HFF-Myc (cell line): Measurements from ENCODE around the gene SOS1.

Experiments
- DNase-seq: peaks from one replicate; pipeline ENCODE4 v3.0.0-alpha.2; 2011; ENCODE audit warnings: low read depth; ENCODE audit errors: extremely low read depth
- H3K4me3 ChIP-seq: replicated peaks from 2 replicates; pipeline ENCODE4 v1.5.1; 2011; ENCODE audit warnings: low read depth, mild to moderate bottlenecking, control low read depth, low read length
- TF ChIP-seq, protein P1 (sequence below): IDR thresholded peaks from 2 replicates; pipeline ENCODE4 v1.5.1; 2012; ENCODE audit warnings: mild to moderate bottlenecking, low read depth, low read length, control low read depth; ENCODE audit errors: missing control alignments

The SOS1 gene

DNA sequence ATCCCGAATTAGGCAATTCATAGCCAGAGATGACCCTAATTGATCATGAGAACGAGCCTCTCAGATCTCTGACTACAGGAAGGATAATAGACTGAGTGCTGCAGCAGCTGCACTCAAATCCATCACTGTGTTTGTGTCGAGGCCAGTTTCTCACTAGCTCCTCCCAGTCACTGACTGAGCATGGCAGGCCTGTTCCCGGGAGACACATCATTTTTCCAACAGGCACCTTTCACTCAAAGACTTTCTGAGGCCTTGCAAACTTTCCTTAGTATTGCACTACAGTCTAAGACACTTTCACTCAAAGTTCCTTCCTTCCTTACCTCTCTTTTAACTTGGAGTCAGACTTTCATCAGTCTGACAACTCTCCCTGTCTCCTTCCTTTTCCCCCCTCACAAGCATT is 13.7 kb downstream of the SOS1 start:
- TF ChIP-seq, protein P1, sequence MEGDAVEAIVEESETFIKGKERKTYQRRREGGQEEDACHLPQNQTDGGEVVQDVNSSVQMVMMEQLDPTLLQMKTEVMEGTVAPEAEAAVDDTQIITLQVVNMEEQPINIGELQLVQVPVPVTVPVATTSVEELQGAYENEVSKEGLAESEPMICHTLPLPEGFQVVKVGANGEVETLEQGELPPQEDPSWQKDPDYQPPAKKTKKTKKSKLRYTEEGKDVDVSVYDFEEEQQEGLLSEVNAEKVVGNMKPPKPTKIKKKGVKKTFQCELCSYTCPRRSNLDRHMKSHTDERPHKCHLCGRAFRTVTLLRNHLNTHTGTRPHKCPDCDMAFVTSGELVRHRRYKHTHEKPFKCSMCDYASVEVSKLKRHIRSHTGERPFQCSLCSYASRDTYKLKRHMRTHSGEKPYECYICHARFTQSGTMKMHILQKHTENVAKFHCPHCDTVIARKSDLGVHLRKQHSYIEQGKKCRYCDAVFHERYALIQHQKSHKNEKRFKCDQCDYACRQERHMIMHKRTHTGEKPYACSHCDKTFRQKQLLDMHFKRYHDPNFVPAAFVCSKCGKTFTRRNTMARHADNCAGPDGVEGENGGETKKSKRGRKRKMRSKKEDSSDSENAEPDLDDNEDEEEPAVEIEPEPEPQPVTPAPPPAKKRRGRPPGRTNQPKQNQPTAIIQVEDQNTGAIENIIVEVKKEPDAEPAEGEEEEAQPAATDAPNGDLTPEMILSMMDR: no peak
- no peak for DNase-seq
- H3K4me3 ChIP-seq: no peak overlapping the region

DNA sequence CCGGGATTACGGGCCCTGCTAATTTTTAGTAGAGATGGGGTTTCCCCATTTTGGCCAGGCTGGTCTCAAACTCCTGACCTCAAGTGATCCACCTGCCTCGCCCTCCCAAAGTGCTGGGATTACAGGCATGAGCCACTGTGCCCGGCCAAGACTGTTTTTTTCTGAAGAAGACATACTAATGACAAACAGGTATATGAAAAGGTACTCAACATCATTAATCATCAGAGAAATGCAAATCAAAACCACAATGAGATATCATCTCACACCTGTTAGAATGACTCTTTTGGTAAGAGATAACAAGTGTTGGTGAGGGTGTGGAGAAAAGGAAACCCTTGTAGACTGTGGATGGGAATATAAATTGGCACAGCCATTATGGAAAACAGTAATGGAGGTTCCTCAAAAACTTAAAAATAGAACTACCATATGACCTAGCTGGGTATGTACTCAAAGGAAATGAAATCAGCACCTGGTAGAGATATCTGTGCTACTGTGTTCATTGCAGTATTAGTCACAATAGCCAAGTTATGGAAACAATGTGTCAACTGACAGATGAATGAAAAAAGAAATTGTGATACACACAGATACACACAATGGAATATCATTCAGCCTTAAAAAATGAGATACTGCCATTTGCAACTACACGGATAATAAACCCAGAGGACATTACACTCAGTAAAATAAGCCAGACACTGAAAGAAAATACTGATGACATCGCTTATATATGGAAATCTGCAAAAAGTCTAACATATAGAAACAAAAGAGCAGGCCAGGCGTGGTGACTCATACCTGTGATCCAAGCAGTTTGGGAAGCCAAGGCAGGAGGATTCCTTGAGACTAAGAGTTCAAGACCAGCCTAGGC is 20.8 kb downstream of the SOS1 start:
- no peak for DNase-seq
- TF ChIP-seq, protein P1: no peak
- no peak overlapping the region for H3K4me3 ChIP-seq

DNA sequence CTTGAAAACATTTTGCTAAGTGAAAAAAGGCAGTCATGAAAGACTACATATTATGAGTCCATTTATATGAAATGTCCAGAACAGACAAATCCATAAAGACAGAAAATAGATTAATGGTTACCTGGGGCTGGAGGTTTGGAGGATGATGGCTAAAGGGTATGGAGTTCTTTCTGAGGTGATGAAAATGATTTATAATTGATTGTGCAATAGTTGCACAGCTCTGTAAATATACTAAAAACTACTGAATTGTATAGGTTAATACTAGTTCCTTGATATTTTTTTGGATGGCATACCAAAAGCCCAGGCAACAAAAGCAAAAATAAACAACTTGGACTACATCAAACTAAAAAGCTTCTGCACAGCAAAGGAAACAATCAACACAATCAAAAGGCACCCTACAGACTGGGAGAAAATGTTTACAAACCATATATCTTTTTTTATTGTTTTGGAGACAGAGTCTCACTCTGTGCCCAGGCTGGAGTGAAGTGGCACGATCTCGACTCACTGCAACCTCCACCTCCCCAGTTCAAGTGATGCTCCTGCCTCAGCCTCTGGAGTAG is 21.5 kb downstream of the SOS1 start:
- H3K4me3 ChIP-seq: no peak overlapping the region
- no peak for DNase-seq
- TF ChIP-seq, protein P1: no peak

DNA sequence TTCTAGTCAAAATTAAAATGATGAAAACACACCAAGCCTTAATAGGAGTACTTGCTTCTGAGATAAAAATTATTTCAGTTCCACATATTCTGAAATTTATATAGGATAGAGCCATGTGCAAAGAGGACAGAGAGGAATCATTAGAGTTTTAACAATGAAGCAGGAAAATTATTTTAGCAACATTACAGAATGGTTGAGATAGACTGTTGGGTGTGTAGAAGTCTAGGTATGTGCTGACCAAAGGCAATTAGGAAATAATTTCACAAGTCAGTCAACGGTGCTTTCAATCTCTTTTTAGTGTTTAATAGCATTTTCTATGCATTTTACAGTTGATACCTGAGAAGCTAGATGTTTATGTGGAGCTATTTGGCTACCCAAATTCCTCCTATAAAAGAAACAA is 25.2 kb downstream of the SOS1 start:
- no peak overlapping the region for H3K4me3 ChIP-seq
- no peak for DNase-seq
- TF ChIP-seq, protein P1: no peak

DNA sequence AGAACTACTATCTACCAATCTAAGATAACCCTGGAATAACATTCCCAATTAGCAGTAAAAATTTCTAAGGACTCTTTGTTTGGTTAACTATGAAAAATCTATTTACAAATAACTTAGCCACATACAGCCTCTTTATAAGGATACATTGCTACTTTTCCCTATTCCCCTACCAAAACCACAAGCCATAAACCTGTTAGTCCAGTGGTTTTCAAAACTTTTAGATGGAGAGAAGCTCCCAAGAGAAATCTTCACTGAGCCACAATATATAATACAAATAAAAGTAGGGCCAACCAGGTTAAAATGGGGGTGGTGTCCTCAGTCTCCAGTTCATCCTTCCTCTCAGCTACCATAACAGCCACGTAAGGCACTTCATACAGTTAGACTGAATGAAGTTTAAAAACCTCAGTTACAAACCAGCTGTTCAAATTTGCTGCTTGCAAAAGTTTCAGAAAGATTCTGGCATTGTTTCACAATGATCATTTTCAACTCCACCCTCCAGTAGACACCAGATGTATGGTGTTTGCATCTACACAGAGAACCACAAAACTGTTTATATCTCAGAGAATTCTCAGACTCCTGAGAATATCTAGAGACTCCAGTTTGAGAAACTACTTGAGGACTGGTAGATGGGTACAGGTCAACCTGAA is 26.0 kb downstream of the SOS1 start:
- no peak overlapping the region for H3K4me3 ChIP-seq
- DNase-seq: peak; percentile 30
- TF ChIP-seq, protein P1: no peak

DNA sequence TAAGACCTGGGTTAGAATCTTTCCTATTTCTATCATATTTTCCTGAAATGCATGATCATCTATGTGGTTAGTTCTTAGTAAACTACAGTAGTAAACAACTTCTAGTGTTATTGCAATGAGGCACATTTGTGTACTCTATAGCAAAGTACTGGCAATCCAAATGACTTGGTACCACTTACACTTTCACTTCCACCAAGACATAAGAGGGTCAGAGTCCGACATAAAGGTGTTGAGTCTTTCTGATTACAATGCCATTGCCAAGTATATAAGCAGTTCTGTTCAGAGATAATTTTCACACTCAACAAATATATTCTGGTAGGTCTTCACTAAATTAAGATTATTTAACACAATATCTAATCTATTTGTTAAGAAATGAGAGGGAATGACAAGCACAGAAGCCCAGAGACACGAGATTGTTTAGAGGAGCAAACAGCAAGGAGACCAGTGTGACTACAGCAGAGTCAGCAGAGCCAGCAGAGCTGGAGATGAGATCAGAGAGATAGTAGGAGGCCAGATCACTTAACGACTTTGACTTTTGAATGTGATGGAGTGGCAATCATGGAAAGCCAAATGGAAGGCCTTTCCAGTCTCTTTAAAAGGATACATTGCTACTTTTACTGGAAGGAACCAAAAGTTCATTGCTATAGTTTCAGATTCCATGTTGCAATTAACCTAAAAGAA is 27.5 kb downstream of the SOS1 start:
- TF ChIP-seq, protein P1: no peak

More for the DNA sequence above, 27.5 kb downstream of the SOS1 start:
- no peak overlapping the region for H3K4me3 ChIP-seq
- DNase-seq: no peak
